Stimulated activated CD4-positive, alpha-beta T cell treated with anti-CD3 and anti-CD28 coated beads, Interleukin-4, amount 100 ng/mL, for 4 hours (primary cell): ENCODE measurements around the gene AVPR2.

Source experiments
- DNase-seq, 2 experiments: peaks; one replicate each; pipeline ENCODE4 v3.0.0-alpha.2; 2020

AVPR2 gene

GRCh38 chrX:153871946-153872878 lies 32.3 kb upstream of the AVPR2 start:
- no peak for DNase-seq

DNA sequence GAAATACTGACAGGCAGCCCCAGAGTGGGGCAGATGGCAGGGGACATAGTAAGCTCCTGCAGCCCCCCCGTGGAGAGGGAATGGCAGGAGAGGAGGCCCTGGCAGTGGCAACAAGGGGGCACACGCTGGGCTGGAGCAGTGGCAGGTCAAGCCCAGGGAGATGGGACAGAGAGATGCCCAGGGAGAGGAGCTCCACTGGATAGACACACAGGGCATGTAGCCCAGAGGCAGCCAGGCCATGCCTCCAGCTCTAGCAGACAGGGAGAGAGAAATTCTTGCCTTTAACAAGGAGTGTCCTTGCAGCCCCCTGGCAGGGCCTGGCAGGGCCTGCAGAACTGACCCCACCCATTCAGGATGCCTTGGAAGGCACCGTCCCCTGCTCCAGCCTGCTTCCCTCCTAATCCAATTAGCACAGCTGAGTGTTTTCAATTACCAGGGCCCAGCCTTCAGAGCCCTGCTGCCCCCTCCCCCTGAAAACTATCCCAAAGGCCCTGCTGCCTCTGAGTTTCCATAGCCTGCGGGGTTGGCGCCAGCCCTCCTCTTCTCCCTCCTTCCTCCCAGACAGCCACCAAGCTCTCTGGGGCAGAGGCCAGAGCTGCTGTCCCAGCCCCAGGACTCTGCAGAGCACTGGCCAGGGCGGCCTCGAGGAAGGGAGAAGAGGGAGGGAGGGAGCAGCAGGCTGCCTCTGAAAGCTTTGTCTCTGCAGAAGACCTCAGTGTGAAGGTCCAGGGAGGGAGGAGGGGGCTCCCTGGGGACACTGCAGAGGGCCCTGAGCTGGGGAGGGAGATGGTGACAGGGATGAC lies 31.0 kb upstream of the AVPR2 start:
- DNase-seq, result no peak

GRCh38 chrX:153874085-153874365 lies 30.4 kb upstream of the AVPR2 start:
- DNase-seq, result no peak

DNA sequence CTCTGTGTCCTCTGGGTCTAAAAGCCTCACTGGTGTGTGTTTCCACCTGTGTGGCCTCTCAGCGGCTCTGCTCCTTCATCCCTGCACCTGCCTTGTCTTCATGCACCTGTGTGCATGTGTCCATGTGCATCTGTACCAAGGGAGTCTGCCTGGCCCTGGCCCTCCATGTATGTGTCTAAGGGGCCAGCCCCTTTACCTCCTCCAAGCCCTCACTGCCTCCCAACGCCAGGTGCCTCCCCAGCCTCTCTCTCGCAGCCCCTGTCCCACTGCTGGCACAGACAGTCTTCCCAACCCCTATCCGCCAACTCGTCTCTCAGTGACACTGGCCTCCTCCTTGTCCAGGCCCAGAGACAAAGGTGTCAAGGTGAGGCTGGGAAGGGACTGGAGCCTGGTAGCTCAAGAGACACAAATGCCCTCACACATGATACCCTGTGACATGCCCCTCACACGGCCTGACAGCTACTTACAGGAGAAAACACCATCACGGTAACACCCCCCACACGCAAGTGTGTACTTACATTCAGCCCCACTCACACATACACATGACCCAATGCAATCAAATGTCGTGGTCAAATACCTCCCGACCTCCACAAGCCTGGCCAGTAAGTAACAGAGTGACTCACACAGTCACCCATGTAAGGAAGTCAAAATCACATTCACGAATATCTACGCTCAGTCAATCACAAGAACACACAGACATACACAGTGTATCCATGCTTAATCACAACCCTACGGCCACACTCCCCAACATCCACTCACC lies 29.9 kb upstream of the AVPR2 start:
- DNase-seq, result no peak

DNA sequence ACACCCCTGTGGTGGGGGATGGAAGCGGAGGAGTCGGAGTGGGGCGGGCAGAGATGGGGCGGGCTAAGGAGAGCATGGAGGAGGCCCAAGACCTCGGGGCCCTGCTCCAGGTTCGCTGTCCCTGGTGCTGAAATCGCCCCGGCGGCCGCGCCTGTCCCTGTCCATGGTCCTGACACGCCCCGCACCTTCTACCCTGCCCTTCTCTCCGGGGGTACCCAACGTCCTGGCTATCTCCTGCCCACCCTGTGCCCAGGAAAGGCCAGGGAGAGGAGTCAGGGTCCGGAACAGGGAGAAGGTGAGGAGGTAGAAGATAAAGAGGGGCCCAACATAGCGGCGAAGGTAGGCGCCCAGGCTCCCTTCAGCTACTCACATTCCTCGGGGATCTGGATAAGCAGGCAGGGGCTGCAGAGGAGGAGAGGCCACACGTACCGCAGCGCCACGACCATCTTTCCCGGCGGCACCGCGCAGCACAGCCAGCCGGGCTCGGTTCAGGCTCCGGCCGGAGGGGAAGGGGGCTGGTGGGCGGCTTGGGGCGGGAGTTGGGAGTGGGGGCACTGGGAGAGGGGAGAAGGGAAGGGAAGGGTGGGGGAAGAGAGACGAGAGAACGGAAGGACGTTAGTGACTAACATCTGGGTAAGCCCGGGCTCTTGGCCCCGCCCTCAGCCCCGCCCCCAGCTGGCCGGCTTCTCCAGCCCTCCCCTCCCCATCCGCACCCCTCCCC lies 28.9 kb upstream of the AVPR2 start:
- DNase-seq, result peak; percentile 30 to 63

DNA sequence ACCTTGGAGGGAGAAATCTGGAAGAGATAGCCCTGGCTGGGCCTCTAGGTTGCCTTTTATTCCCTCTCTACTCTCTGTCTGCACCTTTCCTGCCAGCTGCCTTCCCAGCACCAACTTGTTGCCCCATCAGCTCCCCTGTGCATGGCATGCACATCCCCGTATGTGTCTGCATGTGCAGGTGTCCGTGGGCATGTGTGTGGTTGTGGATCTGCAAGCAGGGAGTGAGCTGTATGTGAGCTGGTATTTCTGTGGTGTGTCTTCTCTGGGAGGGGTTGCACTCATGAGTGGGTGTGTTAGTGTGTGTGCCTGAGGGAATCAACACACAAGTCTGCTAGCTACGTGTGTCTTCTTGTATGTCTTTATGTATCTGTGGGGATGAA lies 28.4 kb upstream of the AVPR2 start:
- DNase-seq, result no peak

GRCh38 chrX:153877571-153878261 lies 26.8 kb upstream of the AVPR2 start:
- DNase-seq, result no peak

- no peak for DNase-seq
These were observed 26.1 kb upstream of the AVPR2 start for GRCh38 chrX:153878345-153878744.

DNA sequence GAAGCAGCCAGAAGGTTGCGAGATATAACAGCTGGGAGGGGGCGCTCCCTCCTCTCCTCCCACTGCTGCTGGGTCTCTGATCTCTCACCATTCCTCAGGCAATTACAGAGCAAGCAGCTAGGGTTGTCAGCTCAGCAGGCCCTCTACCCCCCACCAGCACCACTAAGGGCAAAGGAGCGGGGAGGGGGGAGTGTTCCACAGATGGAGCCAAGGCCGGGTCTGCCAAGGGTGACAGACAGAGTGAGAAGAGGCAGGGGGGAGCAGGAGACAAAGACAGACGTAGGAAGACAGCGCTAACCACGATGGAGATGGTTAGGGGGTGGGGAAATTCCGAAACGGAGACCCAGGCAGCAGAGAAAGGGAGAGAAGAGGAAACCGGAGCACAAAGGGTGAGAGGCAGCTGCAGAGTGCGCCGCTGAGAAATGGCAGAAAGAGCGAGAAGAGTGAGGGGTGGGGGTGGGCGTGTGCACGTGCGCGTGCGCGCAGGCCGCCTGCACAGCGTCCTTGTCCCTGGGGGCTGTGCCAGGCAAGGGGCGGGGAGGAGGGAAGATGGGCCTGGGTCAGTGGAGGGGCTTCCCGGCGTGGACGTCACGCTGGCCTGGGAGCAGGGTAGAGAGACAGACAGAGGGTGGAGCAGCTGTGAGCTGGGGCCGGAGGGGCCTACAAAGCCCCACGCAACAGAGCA lies 25.4 kb upstream of the AVPR2 start:
- peak in 1 of 2 experiments; percentile 36 for DNase-seq

DNA sequence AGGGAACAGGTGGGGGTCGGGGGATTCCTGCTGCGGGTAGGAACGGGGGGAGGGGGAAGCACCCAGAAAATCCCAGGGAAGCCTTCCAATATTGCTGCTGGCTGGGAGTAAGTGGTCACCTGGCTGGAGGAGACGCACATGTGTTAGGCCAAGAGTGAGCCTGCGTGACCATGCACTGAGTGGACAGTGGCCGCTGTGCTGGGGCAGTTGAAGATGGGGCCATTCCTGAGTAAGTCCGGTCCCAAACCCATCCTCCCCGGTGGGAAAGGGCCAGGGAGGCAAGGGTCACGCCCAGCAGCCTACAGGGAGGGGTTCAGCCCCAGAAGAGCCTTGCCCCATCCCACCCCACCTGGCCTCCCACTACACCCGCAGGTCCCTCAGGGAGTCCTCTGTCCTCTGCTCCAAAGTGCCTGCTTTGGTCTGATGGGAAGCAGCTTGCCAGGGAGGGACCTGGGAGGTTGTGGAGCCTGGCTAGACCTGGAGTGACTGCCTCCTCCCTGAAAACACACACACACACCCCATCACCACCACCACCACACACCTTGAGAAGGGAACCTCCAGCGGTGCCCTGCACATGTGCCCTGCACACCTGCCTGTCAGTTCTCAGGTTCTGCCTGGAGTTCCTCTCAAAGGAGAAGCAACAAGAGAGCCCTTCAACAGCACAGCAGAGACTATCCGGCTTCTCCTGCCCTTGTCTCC lies 24.6 kb upstream of the AVPR2 start:
- no peak for DNase-seq

DNA sequence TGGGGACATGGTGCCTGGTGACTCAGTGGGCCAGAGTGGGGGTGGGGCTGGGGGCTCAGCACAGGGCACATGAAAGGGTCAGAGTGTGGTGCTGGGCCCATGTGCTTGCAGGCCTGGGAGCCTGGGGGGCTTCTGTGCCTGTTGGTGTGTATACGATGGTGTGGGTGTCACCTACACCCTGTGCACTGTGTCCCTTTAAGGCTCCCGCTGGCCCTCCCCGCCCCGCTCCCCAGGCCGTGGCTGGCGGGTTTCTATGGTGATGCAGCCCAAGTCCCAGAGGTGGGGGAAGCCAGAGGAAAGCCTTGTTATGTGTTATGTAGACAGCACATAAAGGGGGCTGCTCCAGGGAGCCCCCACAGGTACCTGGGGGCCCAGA lies 24.0 kb upstream of the AVPR2 start:
- no peak for DNase-seq

GRCh38 chrX:153881281-153881680 lies 23.2 kb upstream of the AVPR2 start:
- no peak for DNase-seq

GRCh38 chrX:153882086-153882498 lies 22.4 kb upstream of the AVPR2 start:
- DNase-seq, result no peak

DNA sequence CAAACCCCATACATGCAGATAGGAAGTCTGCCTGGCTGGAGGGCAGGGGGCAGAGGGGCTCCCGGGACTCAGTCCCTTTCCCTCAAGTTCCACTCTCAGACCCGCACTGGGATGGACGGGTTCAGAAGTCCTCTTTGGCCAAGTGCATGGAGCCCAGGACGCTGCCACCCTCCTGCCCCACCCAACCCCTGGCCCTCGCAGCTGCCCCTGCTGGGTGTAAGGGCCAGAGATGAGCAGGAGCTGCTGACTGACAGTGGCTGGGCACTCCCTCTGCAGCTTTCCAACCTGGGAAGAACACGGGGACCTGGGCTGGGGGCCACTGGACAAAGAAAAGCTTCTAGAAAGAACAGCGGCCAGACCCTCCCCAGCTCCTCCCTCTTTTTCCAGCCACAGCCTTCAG lies 21.9 kb upstream of the AVPR2 start:
- DNase-seq, result no peak

GRCh38 chrX:153883163-153883843 lies 21.2 kb upstream of the AVPR2 start:
- DNase-seq, result no peak

- no peak for DNase-seq
These were observed 20.3 kb upstream of the AVPR2 start for GRCh38 chrX:153884136-153884535.

DNA sequence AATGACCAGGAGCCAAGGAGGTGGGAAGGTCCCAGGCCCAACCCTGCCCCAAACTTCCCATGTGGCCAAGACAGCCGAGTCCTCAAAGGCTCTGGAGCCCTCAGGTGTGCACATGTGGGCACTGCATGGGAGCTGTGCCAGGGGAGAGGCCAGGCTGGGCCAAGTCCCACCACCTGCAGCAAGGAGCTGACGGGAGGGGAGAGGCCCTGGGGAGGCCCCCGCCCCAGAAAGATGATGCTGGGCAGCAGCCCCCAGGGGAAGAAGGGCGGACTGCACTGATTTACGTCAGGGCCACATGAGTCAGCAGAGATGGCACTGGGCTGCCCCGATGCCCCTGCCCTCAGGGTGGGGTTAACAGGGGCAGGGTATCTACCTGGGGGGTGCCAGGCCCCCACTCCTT lies 19.9 kb upstream of the AVPR2 start:
- no peak for DNase-seq

GRCh38 chrX:153885208-153885787 lies 19.2 kb upstream of the AVPR2 start:
- DNase-seq, result no peak

DNA sequence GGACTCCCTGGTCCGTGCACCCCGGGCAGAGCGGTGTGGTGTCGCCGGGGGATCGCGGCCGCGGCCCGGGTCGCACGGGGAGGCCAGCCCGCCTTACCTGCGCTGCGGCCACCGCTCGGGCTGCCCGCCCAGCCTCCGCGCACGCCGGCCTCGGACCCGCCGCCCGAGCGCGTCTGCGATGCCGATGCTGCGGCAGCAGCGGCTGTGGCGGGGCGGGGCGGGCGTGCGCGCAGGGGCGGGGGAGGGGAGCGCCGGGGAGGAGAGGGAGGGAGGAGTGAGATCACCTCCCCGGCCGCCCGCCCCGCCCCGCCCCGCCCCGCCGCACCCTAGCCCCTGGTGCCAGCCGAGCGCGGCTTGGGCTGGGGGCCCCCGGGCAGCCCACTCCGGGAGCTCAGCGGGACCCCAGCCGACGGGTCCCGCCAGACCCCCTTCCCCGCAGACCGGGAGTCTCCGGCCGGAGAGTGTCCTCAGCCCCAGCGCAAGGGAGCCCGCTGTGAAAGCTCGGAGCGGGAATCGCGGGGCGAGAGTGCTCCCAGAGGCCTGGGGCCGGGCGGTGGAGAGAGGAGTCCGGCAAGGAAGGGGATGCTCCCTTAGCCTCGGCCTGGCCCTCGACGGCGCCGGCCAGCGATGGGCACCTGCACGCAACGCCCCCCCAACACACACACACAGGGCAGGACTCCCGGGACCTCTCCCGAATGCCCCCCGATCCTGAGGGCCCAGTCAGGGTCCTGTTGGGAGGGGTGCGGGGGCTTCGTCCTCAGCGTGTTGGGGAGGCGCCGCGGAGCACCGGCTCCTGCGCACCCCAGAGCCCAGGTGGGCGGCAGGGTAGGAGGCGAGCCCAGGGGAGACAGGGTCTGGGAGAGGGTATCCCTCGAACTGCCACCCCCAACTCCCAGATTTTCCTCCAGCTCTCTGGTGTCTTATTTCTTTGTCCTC lies 18.2 kb upstream of the AVPR2 start, which contains the start of gene L1CAM:
TSS of gene L1CAM (minus strand) at position 206 of the 936 bp plus-strand sequence. CDS start 10,337 bp downstream, outside the sequence.
- DNase-seq, result peak; percentile 22 to 42
